MV-4-11 (cell line): Measurements from ENCODE around the gene ANKRD24.
"Not testable (repeated sequence)": the region's sequence is repeated elsewhere in the genome, so short reads cannot be mapped to it uniquely, and the experiment has no call there.

Experiments used
- DNase-seq: peaks from one replicate; lab custom pipeline; 2025; lab: John Stamatoyannopoulos, UW

The ANKRD24 gene

GRCh38 chr19:4173479-4174212 is 8.8 kb upstream of the ANKRD24 start:
- no peak for DNase-seq

GRCh38 chr19:4174213-4174894 is 8.1 kb upstream of the ANKRD24 start:
- DNase-seq, result no peak

GRCh38 chr19:4174895-4175668 is 7.4 kb upstream of the ANKRD24 start:
- no peak for DNase-seq

GRCh38 chr19:4175669-4175931 is 6.9 kb upstream of the ANKRD24 start:
- DNase-seq, result no peak

- DNase-seq, result no peak
Measured at GRCh38 chr19:4177146-4177545, 5.3 kb upstream of the ANKRD24 start.

GRCh38 chr19:4178990-4179389 is 3.5 kb upstream of the ANKRD24 start:
- no peak for DNase-seq

- DNase-seq, result peak; percentile 42
Measured at GRCh38 chr19:4181053-4181508, 1.4 kb upstream of the ANKRD24 start.

GRCh38 chr19:4183967-4184717 is 1.7 kb downstream of the ANKRD24 start:
- peak; percentile 86 for DNase-seq

- DNase-seq, result no peak
Measured at GRCh38 chr19:4184718-4185352, 2.3 kb downstream of the ANKRD24 start.

GRCh38 chr19:4185413-4186086 is 3.1 kb downstream of the ANKRD24 start:
- DNase-seq, result no peak

GRCh38 chr19:4186087-4186993 is 3.9 kb downstream of the ANKRD24 start:
- peak; percentile 71 for DNase-seq

- DNase-seq, result no peak
Measured at GRCh38 chr19:4187313-4188122, 5.0 kb downstream of the ANKRD24 start.

GRCh38 chr19:4189641-4190040 is 7.2 kb downstream of the ANKRD24 start:
- DNase-seq, result no peak

- DNase-seq, result not testable (repeated sequence)
Measured at GRCh38 chr19:4192537-4192936, 10.0 kb downstream of the ANKRD24 start.

GRCh38 chr19:4194353-4194752 is 11.9 kb downstream of the ANKRD24 start:
- no peak for DNase-seq

- no peak for DNase-seq
Measured at GRCh38 chr19:4196009-4196408, 13.5 kb downstream of the ANKRD24 start.

GRCh38 chr19:4196587-4197148 is 14.2 kb downstream of the ANKRD24 start:
- no peak for DNase-seq

GRCh38 chr19:4197228-4197624 is 14.7 kb downstream of the ANKRD24 start:
- DNase-seq, result no peak
